A549 (cell line): ENCODE measurements around the gene SMIM14.

Experiments used
- CBX8 ChIP-seq: fragments of 200-600 bp; sonication (generic); IDR thresholded peaks from 2 replicates; pipeline ENCODE4 v1.6.1; 2016
- CTCF ChIP-seq: fragments of >200 bp; sonication (Bioruptor Twin); formaldehyde crosslinking; IDR thresholded peaks from 3 replicates; pipeline ENCODE4 v1.5.1; 2016
- TF ChIP-seq, protein P1 (sequence below): IDR thresholded peaks from 2 replicates; pipeline ENCODE4 v1.6.1; 2012

- TF ChIP-seq CTCF (no peak), CBX8 (no peak)
- TF ChIP-seq, protein P1, sequence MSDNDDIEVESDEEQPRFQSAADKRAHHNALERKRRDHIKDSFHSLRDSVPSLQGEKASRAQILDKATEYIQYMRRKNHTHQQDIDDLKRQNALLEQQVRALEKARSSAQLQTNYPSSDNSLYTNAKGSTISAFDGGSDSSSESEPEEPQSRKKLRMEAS: no peak
These were observed 140.5 kb downstream of the SMIM14 start for GRCh38 chr4:39497909-39498726.
